IPS-20b (cell line): Measurements from ENCODE around the gene KRTDAP.

ENCODE experiments used
- H3K27ac ChIP-seq: one replicate; pipeline ENCODE4 v1.5.1; 2013; ENCODE audit warnings: low read length
- H3K27me3 ChIP-seq: 2 replicates; pipeline ENCODE4 v1.6.1; 2013; ENCODE audit warnings: mild to moderate bottlenecking, low read length, inconsistent platforms; ENCODE audit not compliant: insufficient read depth
- H3K36me3 ChIP-seq: 2 replicates; pipeline ENCODE4 v1.6.1; 2013; ENCODE audit warnings: low read depth, mild to moderate bottlenecking, inconsistent platforms, low read length, moderate library complexity; ENCODE audit not compliant: insufficient read depth
- H3K4me1 ChIP-seq: 2 replicates; pipeline ENCODE4 v1.6.1; 2013; ENCODE audit warnings: mild to moderate bottlenecking, control low read depth, inconsistent platforms, low read length, moderate library complexity; ENCODE audit not compliant: insufficient read depth
- H3K4me3 ChIP-seq: 2 replicates; pipeline ENCODE4 v1.5.1; 2013; ENCODE audit warnings: mild to moderate bottlenecking, low read length, inconsistent platforms
- H3K9ac ChIP-seq: 2 replicates; pipeline ENCODE4 v1.6.1; 2013; ENCODE audit warnings: low read depth, mild to moderate bottlenecking, inconsistent platforms, low read length, moderate library complexity
- H3K9me3 ChIP-seq: 2 replicates; pipeline ENCODE4 v1.6.1; 2013; ENCODE audit warnings: mild to moderate bottlenecking, low read depth, low read length, inconsistent platforms; ENCODE audit not compliant: insufficient read depth

KRTDAP gene

DNA sequence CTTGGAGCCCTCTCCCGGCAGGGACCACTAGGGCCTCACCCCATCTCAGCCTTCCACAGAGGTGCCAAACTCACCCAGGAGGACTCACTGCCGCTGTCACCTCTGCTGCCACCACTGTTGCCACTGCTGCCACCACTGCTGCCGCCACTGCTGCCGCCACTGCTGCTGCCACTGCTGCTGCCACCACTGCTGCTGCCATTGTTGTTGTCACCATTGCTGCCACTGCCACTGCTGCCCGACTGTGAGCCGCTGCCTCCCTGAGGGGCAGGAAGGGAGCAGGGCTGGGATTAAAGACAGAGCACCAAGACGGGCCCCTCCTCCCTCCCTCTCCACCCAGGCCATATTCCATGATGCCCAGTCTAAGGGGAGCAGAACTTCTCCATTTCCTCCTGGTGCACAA, 21.1 kb upstream of the KRTDAP start:
- Histone ChIP-seq H3K4me1 (peaks cover 11% of the 10 kb centered on the region), H3K27me3 (peaks cover 39% of the 10 kb centered on the region), H3K27ac (no peak overlapping the region), H3K4me3 (no peak overlapping the region), H3K36me3 (peaks cover 23% of the 10 kb centered on the region), H3K9ac (no peak overlapping the region), H3K9me3 (no peaks in the 10 kb centered on the region)

DNA sequence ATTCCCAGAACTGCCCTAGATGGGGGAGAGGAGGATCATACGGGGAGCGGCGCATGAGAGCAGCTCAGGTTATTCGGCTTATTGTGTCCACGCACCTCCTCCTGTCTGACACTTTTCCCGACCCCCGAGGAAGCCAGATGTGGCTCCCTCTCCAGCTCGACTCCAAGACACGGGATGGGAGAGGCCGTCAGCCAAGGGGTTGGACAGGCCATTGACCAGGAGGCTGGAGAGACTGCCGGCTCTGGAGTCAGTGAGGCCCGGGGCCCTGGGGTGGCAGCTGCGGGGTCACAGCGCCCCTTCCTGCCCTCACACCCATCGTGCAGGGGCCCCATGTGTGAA, 20.3 kb upstream of the KRTDAP start:
- Histone ChIP-seq H3K4me1 (peaks cover 11% of the 10 kb centered on the region), H3K27ac (no peak overlapping the region), H3K9me3 (no peaks in the 10 kb centered on the region), H3K9ac (peak overlapping the region; percentile 99; the same call in 1 of the 2 replicates), H3K4me3 (peak overlapping the region; percentile 86; the same call in 1 of the 2 replicates), H3K36me3 (peaks cover 31% of the 10 kb centered on the region), H3K27me3 (peaks cover 39% of the 10 kb centered on the region)

DNA sequence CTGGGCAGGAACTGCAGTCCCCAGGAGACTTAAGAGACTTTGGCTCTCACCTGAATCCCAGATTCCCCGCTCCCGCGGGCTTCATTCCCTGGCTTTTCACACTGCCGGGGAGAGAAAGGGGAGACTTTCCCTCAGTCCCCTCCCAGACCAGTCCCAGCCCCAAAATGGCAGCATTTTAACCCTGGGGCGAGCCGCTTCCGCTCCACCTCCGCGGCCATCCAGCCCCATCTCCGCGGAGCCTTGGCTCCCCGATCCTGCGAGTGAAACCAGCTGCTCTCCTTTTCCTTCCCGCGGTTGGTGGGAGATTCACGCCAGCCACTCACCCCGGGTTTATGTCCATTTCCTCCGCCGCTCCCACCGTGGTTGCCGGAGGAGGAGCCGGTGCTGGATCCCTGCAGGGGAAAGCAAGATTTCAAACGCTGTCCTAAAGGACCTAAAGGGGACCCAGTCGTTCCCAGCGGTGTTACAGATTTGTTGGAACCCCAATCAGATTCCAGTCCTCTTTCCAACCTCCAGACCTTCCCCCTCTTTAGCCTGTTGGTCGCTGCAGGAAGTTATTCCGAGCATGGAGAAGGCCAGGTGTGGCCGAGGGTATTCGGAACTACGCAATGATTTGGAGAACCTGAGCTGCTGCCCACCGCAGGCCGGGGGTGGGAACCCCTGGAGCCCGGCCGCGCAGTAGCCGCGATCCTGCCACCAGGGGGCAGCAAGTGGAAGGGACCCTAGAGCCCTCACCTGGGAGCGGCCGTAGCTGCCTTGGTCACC, 19.8 kb upstream of the KRTDAP start:
- Histone ChIP-seq H3K9ac (peak overlapping the region; percentile 99), H3K27me3 (peaks cover 39% of the 10 kb centered on the region)

DNA sequence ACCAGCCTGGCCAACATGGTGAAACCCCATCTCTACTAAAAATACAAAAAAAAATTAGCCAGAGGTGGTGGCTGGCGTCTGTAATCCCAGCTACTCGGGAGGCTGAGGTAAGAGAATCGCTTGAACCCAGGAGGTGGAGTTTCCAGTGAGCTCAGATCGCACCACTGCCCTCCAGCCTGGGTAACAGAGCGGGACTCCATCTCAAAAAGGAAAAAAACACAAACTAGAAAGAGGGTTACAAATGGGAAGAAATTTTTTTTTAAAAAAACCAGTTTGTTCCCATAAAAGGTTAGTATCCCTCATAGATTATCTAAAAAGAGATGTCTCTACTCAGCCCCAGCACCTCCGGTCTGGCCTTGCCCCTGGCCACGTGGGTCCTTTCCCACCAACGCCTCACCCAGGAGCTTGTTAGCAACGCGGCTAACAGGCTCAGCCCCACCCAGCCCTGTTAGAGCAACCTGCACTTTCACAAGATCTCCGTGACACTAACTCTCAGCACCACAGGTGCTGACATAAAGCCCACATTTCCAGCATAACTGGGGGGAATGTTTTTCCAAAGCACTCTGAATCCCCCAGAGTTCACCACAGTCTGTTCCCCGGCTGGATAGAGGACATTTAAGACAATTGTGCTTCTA, 18.9 kb upstream of the KRTDAP start:
- Histone ChIP-seq H3K4me1 (peaks cover 8% of the 10 kb centered on the region), H3K36me3 (peaks cover 45% of the 10 kb centered on the region), H3K27ac (peak overlapping the region; percentile 88), H3K9me3 (no peaks in the 10 kb centered on the region), H3K27me3 (peaks cover 32% of the 10 kb centered on the region), H3K4me3 (peak overlapping the region; percentile 86), H3K9ac (peak overlapping the region; percentile 99)

More for the DNA sequence above, 19.8 kb upstream of the KRTDAP start:
- peak overlapping the region; percentile 88 for H3K27ac ChIP-seq
- H3K36me3 ChIP-seq, result peaks cover 36% of the 10 kb centered on the region
- peaks cover 11% of the 10 kb centered on the region for H3K4me1 ChIP-seq
- H3K9me3 ChIP-seq, result no peaks in the 10 kb centered on the region
- peak overlapping the region; percentile 86 for H3K4me3 ChIP-seq

DNA sequence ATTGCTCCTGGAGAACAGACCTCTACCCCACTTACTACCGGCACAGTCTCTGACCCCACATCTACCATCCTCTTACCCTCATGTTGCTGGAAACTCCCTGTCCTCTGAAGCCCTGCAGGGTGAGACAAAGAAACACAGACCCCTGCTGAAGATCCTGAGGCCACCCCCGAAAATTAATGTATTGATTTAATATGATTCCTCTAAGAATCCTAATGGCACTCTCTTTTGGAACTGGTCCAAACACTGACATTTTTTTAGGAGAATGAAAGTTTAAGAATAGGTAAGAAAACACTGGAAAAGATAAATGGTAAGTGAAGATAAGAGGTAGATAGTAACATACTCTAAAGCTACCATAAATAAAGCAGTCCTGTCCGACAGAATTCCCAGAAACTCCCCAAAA, 17.9 kb upstream of the KRTDAP start:
- Histone ChIP-seq H3K27me3 (peaks cover 24% of the 10 kb centered on the region), H3K9me3 (no peaks in the 10 kb centered on the region), H3K36me3 (peaks cover 54% of the 10 kb centered on the region), H3K4me1 (peaks cover 8% of the 10 kb centered on the region), H3K27ac (no peak overlapping the region), H3K4me3 (peak overlapping the region; percentile 86), H3K9ac (peak overlapping the region; percentile 99; the same call in 1 of the 2 replicates)

DNA sequence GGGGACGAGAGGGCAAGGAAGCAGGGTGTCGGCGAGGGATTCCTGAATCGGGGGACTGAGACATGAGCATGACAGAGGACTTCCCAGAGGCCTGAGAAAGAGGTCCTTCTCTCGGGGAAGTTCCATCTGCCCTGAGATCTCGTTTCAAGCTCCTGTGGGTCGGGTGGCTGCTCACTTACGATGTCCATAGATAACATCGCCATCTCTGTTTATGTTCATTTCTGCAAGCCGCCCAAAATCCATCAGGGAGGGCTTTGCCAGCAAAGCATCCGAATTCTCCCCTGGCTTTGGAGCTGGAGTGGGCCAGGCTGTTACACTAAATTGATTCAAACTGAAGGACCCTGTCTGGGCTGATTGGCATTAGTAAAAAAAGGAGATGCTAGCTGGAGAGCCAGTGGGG, 17.3 kb upstream of the KRTDAP start:
- H3K9ac ChIP-seq, result peak overlapping the region; percentile 99; the same call in 1 of the 2 replicates
- peaks cover 18% of the 10 kb centered on the region for H3K27me3 ChIP-seq
- peaks cover 59% of the 10 kb centered on the region for H3K36me3 ChIP-seq
- peaks cover 8% of the 10 kb centered on the region for H3K4me1 ChIP-seq
- H3K4me3 ChIP-seq, result no peak overlapping the region
- no peak overlapping the region for H3K27ac ChIP-seq
- no peaks in the 10 kb centered on the region for H3K9me3 ChIP-seq

DNA sequence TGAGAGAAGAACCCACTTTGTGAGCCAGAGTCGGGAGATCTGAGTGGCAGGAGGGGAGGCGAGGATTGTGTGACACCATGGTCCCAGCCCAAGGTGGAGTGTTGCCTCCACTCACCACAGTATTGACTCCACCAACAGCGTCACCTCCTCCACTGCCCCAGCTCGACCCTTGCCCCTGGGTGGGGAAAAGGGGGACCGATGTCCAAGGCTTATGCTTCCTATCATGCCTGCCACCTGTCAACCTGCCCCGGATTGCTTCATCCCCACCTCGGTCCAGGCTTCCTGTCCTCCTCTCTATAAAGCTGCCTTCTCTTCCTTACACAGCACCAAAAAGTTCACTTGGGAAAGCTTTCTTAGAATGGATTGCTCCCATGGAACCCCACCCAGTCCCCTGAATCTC, 15.7 kb upstream of the KRTDAP start:
- no peaks in the 10 kb centered on the region for H3K9me3 ChIP-seq
- H3K27ac ChIP-seq, result no peak overlapping the region
- H3K9ac ChIP-seq, result no peak overlapping the region
- H3K4me3 ChIP-seq, result no peak overlapping the region
- H3K27me3 ChIP-seq, result peaks cover 9% of the 10 kb centered on the region
- H3K4me1 ChIP-seq, result peaks cover 8% of the 10 kb centered on the region
- H3K36me3 ChIP-seq, result peaks cover 75% of the 10 kb centered on the region

DNA sequence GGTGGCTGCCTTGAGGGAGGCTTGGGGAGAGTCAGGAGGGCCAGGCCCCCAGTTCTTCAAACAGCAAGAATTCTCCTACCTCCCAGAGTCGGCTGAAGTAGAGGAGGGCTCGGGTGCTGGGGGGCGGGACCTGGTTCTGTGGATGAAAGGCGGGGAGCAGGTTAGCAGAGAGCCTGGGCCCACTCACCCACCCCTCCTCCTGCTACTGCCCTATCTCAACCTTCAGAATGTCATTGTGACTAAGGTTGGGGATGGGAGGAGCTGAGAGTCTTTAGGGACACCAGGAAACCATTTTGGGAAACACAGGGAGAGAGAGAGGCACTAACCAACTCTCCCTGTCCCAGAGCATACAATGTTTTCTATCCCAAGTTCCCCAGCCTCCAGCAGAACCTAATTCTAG, 12.5 kb upstream of the KRTDAP start:
- Histone ChIP-seq H3K9me3 (no peaks in the 10 kb centered on the region), H3K4me3 (no peak overlapping the region), H3K27me3 (no peaks in the 10 kb centered on the region), H3K27ac (no peak overlapping the region), H3K36me3 (peaks cover 98% of the 10 kb centered on the region), H3K4me1 (no peaks in the 10 kb centered on the region), H3K9ac (no peak overlapping the region)

DNA sequence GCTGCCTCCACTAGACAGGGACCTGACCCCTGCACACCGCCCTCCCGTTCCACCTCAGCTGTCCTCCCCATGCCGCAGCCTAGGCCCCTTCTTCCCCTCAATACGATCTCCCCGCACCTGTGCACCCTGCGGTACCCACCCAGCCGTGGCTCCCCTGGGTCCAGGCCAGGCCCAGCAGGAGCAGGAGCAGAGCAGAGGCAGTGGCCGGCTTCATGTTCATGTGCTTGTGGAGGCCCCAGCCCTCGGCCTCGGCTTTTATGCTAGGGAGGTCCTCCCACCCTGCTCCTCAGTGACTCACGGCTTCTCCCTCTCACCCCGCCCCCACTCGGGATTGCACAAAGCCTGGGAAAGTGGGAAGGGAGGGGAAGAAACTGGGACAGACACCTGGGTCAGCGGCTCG, 11.4 kb upstream of the KRTDAP start:
- Histone ChIP-seq H3K4me3 (no peak overlapping the region), H3K27me3 (no peaks in the 10 kb centered on the region), H3K4me1 (no peaks in the 10 kb centered on the region), H3K9ac (no peak overlapping the region), H3K36me3 (peaks cover 96% of the 10 kb centered on the region), H3K27ac (no peak overlapping the region), H3K9me3 (no peaks in the 10 kb centered on the region)

DNA sequence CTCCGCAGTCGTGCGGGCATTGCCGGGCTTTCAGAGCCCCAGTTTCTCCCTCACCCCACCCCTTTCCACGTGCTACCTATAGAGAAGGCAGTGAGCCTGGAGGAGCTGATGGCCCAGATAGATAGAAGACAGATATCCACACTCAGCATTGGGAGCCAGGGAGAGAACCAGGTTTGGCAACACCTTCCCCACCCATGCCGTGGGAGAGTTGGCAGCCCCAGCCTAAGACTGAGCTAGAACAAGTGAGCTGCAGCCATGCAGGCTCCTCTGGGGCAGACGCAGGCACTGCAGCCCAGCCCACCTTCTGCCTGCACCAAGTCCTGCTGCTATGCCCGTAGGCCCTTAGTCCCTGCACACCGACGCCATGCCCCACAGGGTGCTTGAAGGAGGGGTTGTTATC, 10.3 kb upstream of the KRTDAP start:
- Histone ChIP-seq H3K4me3 (no peak overlapping the region), H3K36me3 (peaks cover 85% of the 10 kb centered on the region), H3K27ac (no peak overlapping the region), H3K9ac (no peak overlapping the region), H3K9me3 (no peaks in the 10 kb centered on the region), H3K27me3 (no peaks in the 10 kb centered on the region), H3K4me1 (no peaks in the 10 kb centered on the region)

DNA sequence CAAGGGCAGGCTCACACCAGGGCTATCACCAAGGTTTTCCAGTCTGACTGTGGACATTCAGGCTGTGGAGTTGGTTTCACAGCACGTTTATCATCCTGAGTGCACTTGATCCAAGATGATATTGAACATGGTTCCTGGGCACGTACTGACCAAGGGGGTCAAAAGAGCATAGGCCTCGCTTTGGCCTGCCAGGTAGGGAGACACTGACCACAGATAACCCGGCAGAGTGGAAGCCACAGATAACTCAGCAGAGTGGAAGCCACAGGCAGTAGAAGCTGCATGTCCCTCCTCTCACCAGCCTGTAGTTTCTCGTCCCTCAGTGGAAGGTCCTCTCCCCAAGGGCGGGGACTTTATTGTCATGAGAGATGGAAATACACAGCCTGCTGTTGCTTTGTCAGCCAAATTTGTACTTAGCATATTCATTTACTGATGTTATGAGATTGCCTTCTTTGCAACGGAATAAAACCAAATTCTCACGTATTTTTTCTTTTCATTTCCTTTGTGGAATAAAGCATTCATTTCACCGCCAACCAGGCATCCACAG, 8.8 kb upstream of the KRTDAP start:
- Histone ChIP-seq H3K27me3 (no peaks in the 10 kb centered on the region), H3K9me3 (no peaks in the 10 kb centered on the region), H3K9ac (no peak overlapping the region), H3K4me3 (no peak overlapping the region), H3K36me3 (peaks cover 70% of the 10 kb centered on the region), H3K4me1 (no peaks in the 10 kb centered on the region), H3K27ac (no peak overlapping the region)

DNA sequence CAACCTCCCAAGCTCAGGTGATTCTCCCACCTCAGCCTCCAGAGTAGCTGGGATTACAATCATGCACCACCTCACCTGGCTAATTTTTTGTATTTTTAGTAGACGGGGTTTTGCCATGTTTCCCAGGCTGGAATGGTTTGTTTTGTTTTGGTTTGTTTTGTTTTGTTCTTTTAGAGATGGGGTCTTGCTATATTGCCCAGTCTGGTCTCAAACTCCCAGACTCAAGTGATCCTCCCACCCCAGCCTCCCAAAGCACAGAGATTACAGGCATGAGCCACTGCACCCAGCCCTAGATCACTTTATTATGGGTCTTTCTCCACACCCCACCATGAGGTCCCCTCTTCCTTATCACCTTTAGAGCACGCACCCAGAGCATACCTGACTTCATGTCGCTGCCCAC, 8.0 kb upstream of the KRTDAP start:
- H3K27me3 ChIP-seq, result no peaks in the 10 kb centered on the region

More for the DNA sequence above, 8.0 kb upstream of the KRTDAP start:
- H3K36me3 ChIP-seq, result peaks cover 63% of the 10 kb centered on the region
- H3K4me1 ChIP-seq, result no peaks in the 10 kb centered on the region
- no peak overlapping the region for H3K9ac ChIP-seq
- no peaks in the 10 kb centered on the region for H3K9me3 ChIP-seq
- H3K27ac ChIP-seq, result no peak overlapping the region
- H3K4me3 ChIP-seq, result no peak overlapping the region
